Activated CD8-positive, alpha-beta memory T cell treated with anti-CD3 and anti-CD28 coated beads for 36 hours (primary cell): Measurements from ENCODE around the gene IL1RN. TPM values are rescaled to one million over a fixed set of nuclear protein-coding genes. Genes with fewer than 3 reads are reported as not detected.

Experiments
- CTCF ChIA-PET: fragments of 350-600 bp; sonication (Branson Sonifier 250); formaldehyde crosslinking; loops from one replicate; lab custom pipeline; 2021; ENCODE audit warnings: antibody characterized with exemption; lab: Charles Lee
- POLR2A ChIA-PET: fragments of 350-600 bp; sonication (Branson Sonifier 250); formaldehyde crosslinking; loops from one replicate; lab custom pipeline; 2021; ENCODE audit warnings: antibody characterized with exemption; lab: Charles Lee
- total RNA-seq, 2 experiments: library from RNA; stranded (reverse); gene quantifications; one replicate each; pipeline ENCODE4 v1.2.3, GENCODE V29; 2021

Gene IL1RN
- total RNA-seq, 2 experiments from 2014 or later, result 0.78 to 0.91 TPM

DNA sequence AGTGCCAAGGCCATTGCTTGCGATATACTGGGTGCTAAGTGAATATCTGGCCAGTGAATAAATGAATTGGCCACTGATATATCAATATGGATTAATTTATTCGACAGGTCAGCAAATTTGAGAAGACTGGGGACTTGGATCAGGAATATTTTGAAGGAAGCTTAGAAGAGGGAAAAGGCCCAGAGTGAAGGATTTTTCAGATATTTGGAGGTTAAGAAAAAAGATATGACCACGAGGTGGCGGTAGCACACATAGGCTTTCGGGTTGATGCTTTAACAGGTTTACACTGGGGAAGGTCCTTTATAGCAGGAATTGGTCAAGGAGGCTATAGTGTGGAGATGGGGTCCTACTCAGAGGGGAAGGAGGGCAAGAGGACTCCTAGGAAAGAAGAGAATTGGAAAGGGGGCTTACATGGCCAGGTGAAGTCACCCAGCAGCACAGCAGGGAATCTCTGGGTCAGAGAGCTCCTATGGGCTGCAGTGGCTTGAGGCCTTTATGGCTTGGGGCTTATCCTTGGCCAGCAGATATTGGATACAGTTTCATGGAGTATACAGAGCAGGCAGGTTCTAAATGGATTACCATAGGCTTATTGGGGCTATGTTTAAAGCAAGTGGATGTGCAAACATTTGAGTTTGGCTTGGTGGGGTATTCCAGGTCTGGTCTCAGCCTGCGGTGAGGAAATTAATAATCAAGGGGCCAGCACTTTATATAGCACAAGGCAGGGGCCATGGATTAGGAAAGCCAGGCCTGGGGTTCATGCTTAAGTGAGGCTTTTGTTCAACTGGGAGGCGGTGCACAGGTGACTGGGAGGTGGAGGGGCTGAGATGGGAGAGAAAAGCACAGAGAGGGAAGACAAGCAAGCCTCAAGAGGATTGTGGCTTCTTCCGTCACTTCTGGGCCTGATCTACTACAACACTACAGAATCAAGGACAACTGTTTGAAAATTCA is 9.7 kb downstream of the IL1RN start:
- ChIA-PET POLR2A (interaction anchor here (0.6 to 4.1 kb wide), 2 partner anchors 37 to 186 kb away, joined by 3 to 19 read pairs; partner anchors contain the start of gene PSD4), CTCF (interaction anchor here (0.6 to 7.1 kb wide), 31 partner anchors 11 to 253 kb away, joined by 3 to 80 read pairs (median 6); partner anchors contain the start of gene PSD4)

DNA sequence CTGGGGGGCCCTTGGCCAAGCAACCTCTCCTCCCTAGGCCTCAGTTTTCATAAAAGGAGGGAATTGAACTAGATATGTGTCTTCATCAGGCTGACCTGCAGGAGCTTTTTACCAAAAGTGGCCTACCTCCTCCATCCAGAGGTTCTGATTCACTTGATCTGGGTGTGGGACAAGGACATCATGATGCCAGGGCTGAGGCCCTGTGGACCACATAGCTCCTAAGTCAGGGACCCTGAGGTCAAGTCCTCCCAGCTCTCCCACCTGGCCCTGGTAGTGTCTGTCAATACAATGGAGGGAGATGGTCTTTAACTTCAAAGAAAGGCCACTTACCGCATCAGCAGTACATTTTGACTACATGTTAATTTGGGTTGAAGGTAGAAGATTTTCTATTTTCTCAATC is 10.4 kb downstream of the IL1RN start:
- CTCF ChIA-PET, result interaction anchor here (0.7 to 7.1 kb wide), 31 partner anchors 8 to 253 kb away, joined by 3 to 80 read pairs (median 6); partner anchors contain the start of gene PSD4
- POLR2A ChIA-PET, result interaction anchor here (0.7 to 4.1 kb wide), 2 partner anchors 36 to 42 kb away, joined by 4 to 19 read pairs; partner anchors contain the start of gene PSD4

DNA sequence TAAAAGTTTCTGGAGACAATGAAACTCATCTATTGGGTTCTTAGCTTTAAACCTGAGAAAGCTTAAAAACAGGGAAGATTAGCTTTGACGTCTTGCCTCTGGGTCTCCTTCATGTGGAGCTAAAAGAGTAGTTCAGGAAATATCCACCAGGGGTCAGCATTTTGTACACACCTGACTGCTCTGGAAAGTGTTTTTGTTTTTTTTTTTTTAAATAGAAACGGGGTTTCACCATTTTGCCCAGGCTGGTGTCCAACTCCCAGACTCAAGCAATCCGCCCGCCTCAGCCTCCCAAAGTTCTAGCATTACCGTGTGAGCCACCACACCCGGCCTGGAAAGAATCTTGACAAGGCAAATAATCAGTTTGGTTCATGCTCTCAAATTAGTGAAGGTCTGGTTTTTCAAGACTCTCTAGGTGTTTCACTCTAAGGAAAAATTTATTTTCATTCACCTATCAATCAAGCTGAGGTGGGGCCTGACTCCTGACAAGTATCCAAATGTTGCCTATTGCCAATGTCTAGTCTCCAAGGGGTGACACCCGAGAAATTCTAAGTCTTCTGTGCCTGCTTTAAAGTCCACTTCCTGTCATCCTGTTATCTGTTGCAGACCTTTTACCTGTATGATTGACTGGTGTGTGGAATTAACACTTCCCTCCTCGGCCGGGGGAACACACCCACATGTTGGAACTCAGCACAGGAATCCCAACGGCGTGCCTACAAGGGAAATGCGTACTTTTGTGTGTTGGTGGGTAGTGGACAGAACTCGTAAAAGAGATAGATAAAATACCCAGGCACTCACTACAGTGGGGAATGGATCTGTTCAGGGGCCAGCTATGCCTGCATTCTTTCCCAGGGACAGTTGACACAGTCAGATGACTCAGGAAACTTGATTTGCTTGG is 11.3 kb downstream of the IL1RN start:
- ChIA-PET POLR2A (interaction anchor here (0.5 to 4.1 kb wide), 3 partner anchors 36 to 56 kb away, joined by 3 to 19 read pairs (median 4); partner anchors contain the start of gene PSD4), CTCF (interaction anchor here (0.7 to 7.1 kb wide), 31 partner anchors 9 to 252 kb away, joined by 3 to 80 read pairs (median 6); partner anchors contain the start of gene PSD4)

DNA sequence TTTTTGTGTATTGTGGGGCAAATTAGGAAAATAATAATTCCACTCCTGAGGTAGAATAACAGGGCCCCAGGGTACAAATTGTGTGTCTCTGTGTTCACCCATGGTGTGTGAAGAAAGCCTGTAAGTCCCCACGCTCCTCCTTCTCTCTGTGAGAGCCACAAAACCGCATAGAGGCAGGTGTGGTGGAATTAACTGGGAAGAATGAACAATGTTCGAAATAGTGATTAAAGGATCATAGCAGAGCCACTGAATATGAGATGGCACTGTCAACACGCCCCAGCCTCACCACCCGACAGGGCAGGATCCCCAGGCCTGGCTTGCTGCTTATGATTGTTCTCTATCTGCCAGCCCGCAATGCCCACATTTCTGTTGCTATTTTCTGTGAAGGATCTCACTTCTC is 14.1 kb downstream of the IL1RN start:
- ChIA-PET CTCF (interaction anchor here (0.9 to 1.7 kb wide), 3 partner anchors 34 to 65 kb away, joined by 3 to 6 read pairs (median 5); no protein-coding TSS in a partner anchor), POLR2A (no interaction called here)

DNA sequence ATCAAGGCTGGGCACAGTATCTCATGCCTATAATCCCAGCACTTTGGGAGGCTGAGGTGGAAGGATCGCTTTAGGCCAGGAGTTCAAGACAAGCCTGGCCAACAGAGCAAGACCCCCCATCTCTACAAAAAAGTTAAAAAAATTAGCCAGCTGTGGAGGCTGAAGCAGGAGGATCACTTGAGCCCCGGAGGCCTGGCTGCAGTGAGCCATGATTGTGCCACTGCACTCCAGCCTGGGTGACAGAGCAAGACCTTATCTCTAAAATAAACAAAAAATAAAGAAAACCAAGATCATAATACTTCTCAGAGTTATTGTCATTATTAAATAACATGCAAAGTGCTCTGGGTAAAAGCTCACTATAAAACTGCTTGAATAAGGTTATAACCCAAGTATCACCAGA is 14.9 kb downstream of the IL1RN start:
- ChIA-PET CTCF (interaction anchor here (0.9 to 1.5 kb wide), 3 partner anchors 33 to 64 kb away, joined by 3 to 5 read pairs (median 5); no protein-coding TSS in a partner anchor), POLR2A (no interaction called here)

DNA sequence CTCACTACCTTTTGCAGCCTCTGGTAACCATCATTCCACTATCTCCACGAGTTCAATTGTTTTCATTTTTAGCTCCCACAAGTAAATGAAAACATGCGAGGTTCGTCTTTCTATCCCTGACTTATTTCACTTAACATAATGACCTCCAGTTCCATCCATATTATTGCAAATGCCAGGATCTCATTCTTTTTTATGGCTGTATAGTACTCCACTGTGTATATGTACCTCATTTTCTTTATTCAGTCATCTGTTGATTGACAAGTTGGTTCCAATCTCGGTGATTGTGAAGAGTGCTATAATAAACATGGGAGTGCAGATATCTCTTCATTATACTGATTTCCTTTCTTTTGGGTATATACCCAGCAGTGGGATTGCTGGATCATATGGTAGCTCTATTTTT is 16.9 kb downstream of the IL1RN start:
- POLR2A ChIA-PET, result no interaction called here
- CTCF ChIA-PET, result interaction anchor here (0.8 to 1.0 kb wide), 4 partner anchors 10 to 66 kb away, joined by 3 to 6 read pairs (median 3); no protein-coding TSS in a partner anchor

DNA sequence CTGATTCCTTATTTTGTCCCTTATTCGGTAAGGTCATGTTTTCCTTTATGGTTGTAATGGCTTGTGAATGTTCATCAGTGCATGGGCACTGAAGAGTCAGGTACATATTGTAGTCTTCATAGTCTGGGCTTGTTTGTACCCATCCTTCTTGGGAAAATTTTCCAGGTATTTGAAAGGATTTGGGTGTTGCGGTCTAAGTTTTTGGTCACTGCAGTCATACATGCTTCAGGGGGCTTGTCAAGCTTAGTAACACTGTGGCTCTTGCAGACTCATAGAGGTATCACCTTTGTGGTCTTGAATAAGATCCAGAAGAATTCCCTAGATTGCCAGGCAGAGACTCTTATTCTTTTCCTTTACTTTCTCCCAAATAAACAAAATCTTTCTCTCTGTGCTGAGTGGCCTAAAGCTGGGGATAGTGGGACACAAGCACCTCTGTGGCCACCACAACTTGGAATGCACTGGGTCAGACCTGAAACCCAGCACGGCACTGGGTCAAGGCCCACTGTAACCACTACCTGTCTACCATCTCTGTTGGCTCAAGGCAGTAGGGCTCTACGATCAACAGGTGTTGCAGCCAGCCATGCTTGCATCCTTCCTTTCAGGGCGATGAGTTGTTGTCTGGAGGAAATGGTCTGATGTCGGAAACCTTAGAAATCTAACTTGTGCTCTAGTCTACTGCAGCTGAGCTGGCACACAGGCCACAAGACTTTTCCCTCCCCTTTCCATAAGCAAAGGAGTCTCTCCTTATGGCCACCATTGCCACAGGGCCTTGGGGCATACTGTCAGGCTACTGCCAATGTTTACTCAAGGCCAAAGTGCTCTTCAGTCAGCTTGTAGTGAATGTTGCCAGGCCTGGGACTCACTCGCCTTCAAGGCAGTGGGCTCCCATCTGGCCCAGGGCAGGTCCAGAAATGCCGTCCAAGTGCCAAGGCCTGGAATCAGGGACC is 21.5 kb downstream of the IL1RN start:
- CTCF ChIA-PET, result interaction anchor here (0.7 to 1.6 kb wide), 5 partner anchors 11 to 69 kb away, joined by 3 to 5 read pairs (median 4); no protein-coding TSS in a partner anchor
- POLR2A ChIA-PET, result no interaction called here

DNA sequence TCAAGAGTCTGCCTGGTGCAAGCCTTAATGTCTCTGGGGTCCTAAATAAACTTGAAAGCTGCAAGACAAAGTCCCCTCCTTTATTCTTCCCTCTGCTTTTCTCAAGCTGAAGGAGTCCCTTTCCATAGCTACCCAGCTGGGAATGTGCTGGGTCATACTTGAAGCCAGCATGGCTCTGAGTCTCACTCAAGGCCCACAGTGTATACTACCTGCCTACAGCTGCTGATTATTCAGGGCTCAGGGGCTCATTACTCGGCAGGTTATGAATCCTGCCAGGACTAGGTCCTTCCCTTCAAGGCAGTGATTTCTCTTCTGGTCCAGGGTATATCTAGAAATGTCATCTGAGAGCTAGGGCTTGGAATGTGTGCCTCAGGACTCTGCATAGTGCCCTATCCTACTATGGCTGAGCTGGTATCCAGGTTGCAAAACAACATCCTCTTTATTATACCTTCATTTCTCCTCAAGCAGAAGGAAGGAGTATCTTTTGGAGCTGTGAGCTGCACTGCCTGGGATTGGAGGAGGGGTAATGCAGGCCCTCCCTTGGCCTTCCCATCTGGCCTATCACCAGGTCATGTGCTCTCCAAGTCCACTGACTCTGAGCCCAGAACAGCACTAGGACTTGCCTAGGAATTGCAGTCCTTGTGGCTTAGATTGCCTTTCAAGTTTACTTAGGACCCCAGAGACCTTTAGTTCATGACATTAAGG is 22.3 kb downstream of the IL1RN start:
- ChIA-PET POLR2A (no interaction called here), CTCF (interaction anchor here (0.7 kb wide), 2 partner anchors 26 to 69 kb away, joined by 3 read pairs; no protein-coding TSS in a partner anchor)

DNA sequence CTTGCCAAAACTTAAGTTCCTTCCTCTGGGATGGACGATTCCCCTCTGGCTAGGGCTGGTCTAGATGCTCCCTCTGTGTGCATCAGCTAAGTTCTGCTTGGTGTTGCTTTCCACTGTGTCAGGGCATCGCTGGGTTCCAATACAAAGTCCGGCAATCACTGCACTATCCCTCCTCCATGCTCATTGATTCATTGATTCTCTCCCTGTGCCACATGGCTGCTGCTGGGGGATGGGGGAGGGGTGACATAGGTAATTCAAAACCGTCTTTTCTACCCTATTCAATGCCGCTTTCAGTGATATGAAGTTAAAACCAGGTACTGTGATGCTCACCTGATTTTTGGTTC is 22.8 kb downstream of the IL1RN start:
- ChIA-PET POLR2A (no interaction called here), CTCF (interaction anchor here (0.6 kb wide), 1 partner anchor 33 kb away, joined by 3 read pairs; no protein-coding TSS in a partner anchor)

DNA sequence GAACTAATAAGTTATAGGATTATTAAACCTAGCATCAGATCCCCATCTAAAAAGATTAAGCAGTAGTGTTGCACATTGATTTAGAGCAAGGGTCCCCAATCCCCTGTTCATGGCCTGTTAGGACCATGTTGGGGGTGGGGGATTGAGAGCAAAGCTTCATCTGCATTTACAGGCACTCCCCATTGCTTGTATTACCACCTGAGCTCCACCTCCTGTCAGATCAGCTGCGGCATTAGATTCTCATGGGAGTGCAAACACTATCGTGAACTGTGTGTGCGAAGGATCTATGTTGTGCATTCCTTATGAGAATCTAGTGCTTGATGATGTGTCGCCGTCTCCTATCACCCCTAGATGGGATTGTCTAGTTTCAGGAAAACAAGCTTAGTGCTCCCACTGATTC is 27.9 kb downstream of the IL1RN start:
- ChIA-PET POLR2A (interaction anchor here (4.1 kb wide), 1 partner anchor 20 kb away, joined by 45 read pairs; the partner anchor contains the start of gene PSD4), CTCF (interaction anchor here (1.0 to 2.7 kb wide), 7 partner anchors 10 to 79 kb away, joined by 3 to 16 read pairs (median 5); partner anchors contain the start of gene PSD4)

DNA sequence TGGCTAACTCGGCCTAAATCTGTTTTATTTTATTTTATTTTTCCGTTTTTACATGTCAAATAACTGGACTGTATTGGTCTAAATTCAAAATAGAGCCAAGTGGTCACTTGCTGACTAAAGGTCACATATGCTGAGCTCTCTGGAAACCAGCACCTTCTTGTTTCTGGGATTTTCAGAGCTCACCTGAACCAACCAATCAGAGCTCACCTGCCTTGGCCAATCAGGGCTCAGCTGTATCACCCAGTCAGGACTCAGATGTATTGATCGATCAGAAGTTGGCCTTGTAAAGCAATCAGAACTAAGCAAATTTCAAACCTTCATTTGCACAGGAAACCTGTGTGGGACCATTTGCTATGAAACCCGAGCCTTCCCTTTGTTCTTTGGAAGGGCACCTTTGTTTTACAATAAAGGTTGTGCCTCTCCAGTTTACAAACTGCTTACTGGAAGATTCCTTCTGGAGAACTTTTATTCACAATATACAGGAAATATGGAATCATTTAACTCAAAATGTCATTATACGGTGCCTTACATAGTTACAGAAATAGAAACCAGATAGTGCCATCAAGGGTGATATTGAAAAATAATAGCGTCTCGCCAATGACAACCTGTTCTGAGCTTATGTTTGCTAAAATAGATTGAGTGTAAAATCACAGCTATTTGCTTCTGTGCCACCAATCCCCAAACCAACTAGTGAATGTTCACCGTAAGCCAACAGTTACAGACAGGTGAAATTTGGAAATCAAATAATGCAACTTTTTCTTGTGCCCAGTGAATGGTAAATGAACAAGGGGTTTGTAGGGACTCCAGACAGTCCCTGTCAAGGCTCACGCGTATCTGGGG is 29.1 kb downstream of the IL1RN start:
- ChIA-PET POLR2A (interaction anchor here (0.7 to 4.1 kb wide), 4 partner anchors 18 to 42 kb away, joined by 3 to 45 read pairs (median 4); partner anchors contain the start of gene PSD4), CTCF (interaction anchor here (1.0 to 2.7 kb wide), 8 partner anchors 9 to 79 kb away, joined by 3 to 16 read pairs (median 4); partner anchors contain the start of gene PSD4)

DNA sequence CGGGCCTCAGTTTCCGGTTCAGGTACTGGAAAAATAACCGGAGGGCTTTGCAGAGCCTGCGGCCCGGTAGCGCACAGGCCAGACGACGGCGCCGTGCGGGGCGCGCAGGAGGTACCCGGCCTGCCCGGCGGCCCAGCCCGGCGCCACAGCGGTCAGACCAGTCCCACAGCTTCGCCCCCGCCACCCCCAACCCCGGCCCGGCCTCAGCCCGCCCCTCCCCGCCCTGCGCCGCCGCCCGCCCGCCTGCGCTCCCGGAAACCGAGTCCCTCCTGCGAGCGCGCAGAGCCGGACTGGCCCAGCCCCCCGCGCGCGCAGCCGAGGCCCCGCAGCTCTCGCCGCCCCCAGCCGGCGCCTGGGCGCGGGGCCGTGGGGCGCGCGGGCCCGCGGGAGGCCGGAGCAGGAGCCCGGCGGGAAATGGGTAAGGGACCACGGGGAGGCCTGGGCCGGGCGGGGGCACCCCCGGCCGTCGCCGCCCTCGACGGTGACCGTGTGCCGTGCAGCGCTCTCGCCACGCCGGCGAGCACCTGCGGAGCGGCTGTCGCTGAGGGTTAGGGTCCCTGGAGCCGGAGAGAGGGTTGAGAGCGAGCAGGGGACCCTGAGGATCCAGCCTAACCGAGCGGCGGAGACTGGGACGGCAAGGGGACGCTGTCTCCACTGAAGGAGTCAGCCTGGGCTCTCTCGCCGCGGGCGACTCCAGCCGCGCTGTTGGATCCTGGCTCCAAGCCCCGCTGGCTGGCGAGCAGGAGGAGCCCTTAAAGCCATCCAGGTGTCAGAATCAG is 29.9 kb downstream of the IL1RN start:
- POLR2A ChIA-PET, result interaction anchor here (0.7 to 4.1 kb wide), 5 partner anchors 10 to 42 kb away, joined by 3 to 45 read pairs (median 6); partner anchors contain the start of gene PSD4
- CTCF ChIA-PET, result interaction anchor here (1.1 to 2.7 kb wide), 11 partner anchors 8 to 78 kb away, joined by 4 to 16 read pairs (median 6); partner anchors contain the start of gene PSD4

DNA sequence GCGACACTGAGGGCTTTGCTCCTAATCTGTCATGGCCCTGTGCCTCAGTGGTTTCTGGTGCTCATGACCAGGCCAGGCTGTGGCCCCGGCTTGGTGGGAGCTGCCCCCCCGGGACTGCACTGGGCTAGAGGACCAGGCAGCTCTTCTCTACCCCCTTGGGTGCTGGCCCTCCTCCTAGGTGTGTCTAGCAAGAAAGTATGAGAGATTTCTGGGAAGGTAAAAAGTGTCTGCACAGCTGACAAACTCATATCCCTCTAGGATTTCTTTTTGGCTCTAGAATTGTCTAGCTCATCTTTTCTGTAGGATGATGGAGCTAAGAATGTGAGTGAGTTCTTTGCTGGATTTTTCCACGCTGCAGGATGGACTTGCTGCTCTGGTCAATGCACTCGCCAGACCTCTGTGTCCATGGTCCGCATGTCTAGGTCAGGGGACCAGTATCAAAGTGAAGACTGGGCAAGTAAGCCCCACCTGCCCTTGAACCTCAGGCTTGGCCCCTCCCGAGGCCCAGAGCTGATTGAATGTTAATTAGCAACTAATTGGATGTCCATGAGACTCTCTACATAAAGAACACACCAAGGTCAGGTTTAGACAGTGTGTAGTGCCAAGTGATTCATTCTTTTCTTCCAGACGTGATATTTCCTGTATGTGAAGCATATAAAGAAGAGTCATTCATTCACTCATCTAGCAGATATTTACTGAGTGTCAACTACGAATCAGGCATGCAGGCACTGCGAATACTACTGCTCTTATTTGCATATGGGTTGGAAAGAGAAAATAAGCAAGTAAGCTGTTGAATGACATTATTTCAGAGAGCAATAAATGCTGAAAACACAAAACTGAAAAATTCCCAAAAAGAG is 30.7 kb downstream of the IL1RN start:
- ChIA-PET CTCF (interaction anchor here (0.9 to 2.2 kb wide), 10 partner anchors 10 to 41 kb away, joined by 3 to 14 read pairs (median 5); partner anchors contain the start of gene PSD4), POLR2A (interaction anchor here (1.1 to 4.1 kb wide), 4 partner anchors 9 to 22 kb away, joined by 6 to 45 read pairs (median 6); partner anchors contain the start of gene PSD4)
